DOHH2 (cell line): ENCODE results near the gene TTC16.

ENCODE experiments used
- EZH2phosphoT487 ChIP-seq: fragments of 200-600 bp; sonication (generic); IDR thresholded peaks from 2 replicates; pipeline ENCODE4 v1.6.1; 2017; ENCODE audit warnings: borderline replicate concordance, mild to moderate bottlenecking, antibody characterized with exemption, low read length, moderate library complexity, mixed read lengths
- TF ChIP-seq, protein P1 (sequence below): fragments of 200-600 bp; sonication (generic); IDR thresholded peaks from one replicate; pipeline ENCODE4 v1.5.1; 2014; ENCODE audit warnings: antibody characterized with exemption, mild to moderate bottlenecking, low read depth, low read length; ENCODE audit not compliant: poor library complexity, severe bottlenecking

GRCh38 chr9:127762111-127762676 is 46.3 kb downstream of the TTC16 start:
- TF ChIP-seq, protein P1, sequence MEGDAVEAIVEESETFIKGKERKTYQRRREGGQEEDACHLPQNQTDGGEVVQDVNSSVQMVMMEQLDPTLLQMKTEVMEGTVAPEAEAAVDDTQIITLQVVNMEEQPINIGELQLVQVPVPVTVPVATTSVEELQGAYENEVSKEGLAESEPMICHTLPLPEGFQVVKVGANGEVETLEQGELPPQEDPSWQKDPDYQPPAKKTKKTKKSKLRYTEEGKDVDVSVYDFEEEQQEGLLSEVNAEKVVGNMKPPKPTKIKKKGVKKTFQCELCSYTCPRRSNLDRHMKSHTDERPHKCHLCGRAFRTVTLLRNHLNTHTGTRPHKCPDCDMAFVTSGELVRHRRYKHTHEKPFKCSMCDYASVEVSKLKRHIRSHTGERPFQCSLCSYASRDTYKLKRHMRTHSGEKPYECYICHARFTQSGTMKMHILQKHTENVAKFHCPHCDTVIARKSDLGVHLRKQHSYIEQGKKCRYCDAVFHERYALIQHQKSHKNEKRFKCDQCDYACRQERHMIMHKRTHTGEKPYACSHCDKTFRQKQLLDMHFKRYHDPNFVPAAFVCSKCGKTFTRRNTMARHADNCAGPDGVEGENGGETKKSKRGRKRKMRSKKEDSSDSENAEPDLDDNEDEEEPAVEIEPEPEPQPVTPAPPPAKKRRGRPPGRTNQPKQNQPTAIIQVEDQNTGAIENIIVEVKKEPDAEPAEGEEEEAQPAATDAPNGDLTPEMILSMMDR: no peak
- TF ChIP-seq EZH2phosphoT487: no peak
